Lower lobe of right lung (tissue), 2 donors: ENCODE data around the gene RMND5B. TPM values are rescaled to one million over a fixed set of nuclear protein-coding genes. Genes with fewer than 3 reads are reported as not detected.

ENCODE experiments used
- ATAC-seq, 2 donors: fragments of 200-7000 bp; cut with Tn5 transposase; one replicate each; pipeline ENCODE4 v1.9.1; 2020 to 2022; ENCODE audit warnings: mild to moderate bottlenecking in 2 of 2, moderate library complexity in 2 of 2
- DNase-seq: peaks from one replicate; pipeline ENCODE4 v3.0.0-alpha.2; 2020
- H3K27ac ChIP-seq: fragments of 200-600 bp; one replicate; pipeline ENCODE4 v1.8.0; 2022
- H3K27me3 ChIP-seq: fragments of 200-600 bp; one replicate; pipeline ENCODE4 v1.8.0; 2022; ENCODE audit warnings: low read depth
- H3K36me3 ChIP-seq: fragments of 200-600 bp; one replicate; pipeline ENCODE4 v1.8.0; 2022; ENCODE audit warnings: mild to moderate bottlenecking
- H3K4me1 ChIP-seq: fragments of 200-600 bp; one replicate; pipeline ENCODE4 v1.8.0; 2022
- H3K4me3 ChIP-seq: fragments of 200-600 bp; one replicate; pipeline ENCODE4 v1.8.0; 2022; ENCODE audit warnings: mild to moderate bottlenecking
- H3K9me3 ChIP-seq: fragments of 200-600 bp; one replicate; pipeline ENCODE4 v1.8.0; 2022
- intact Hi-C: fragments of 100-400 bp; cut with DNase I; formaldehyde crosslinking; loops from one replicate; pipeline ENCODE4 v1.11.0; 2022
- total RNA-seq: library from RNA; stranded (reverse); fragmentation: NEBNext Ultra II Directional; extraction: Animal tissue kit (Norgen Biotek cat#: 25700); gene quantifications from one replicate; pipeline ENCODE4 v1.2.1, GENCODE V29; 2021
- TF ChIP-seq, protein P1 (sequence below): fragments of 200-600 bp; IDR thresholded peaks from one replicate; pipeline ENCODE4 v1.8.0; 2022; ENCODE audit warnings: antibody characterized with exemption, mild to moderate bottlenecking
- donor health status: DM: no; HTN: yes; CAD: no; lungs with severe emphysema.

Gene RMND5B
- total RNA-seq, 1 donor from 2014 or later, result 38.6 TPM

- intact Hi-C loops, result no loop called here
- H3K4me3 ChIP-seq, result no peak overlapping the region
- ATAC-seq, result no peak
- no peak overlapping the region for H3K27ac ChIP-seq
- TF ChIP-seq, protein P1, sequence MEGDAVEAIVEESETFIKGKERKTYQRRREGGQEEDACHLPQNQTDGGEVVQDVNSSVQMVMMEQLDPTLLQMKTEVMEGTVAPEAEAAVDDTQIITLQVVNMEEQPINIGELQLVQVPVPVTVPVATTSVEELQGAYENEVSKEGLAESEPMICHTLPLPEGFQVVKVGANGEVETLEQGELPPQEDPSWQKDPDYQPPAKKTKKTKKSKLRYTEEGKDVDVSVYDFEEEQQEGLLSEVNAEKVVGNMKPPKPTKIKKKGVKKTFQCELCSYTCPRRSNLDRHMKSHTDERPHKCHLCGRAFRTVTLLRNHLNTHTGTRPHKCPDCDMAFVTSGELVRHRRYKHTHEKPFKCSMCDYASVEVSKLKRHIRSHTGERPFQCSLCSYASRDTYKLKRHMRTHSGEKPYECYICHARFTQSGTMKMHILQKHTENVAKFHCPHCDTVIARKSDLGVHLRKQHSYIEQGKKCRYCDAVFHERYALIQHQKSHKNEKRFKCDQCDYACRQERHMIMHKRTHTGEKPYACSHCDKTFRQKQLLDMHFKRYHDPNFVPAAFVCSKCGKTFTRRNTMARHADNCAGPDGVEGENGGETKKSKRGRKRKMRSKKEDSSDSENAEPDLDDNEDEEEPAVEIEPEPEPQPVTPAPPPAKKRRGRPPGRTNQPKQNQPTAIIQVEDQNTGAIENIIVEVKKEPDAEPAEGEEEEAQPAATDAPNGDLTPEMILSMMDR, result no peak
- H3K9me3 ChIP-seq, result no peaks in the 10 kb centered on the region
- peaks cover 10% of the 10 kb centered on the region for H3K4me1 ChIP-seq
- no peaks in the 10 kb centered on the region for H3K27me3 ChIP-seq
- DNase-seq, result no peak
- no peaks in the 10 kb centered on the region for H3K36me3 ChIP-seq
Measured at GRCh38 chr5:178106086-178106485, 24.7 kb upstream of the RMND5B start.

DNA sequence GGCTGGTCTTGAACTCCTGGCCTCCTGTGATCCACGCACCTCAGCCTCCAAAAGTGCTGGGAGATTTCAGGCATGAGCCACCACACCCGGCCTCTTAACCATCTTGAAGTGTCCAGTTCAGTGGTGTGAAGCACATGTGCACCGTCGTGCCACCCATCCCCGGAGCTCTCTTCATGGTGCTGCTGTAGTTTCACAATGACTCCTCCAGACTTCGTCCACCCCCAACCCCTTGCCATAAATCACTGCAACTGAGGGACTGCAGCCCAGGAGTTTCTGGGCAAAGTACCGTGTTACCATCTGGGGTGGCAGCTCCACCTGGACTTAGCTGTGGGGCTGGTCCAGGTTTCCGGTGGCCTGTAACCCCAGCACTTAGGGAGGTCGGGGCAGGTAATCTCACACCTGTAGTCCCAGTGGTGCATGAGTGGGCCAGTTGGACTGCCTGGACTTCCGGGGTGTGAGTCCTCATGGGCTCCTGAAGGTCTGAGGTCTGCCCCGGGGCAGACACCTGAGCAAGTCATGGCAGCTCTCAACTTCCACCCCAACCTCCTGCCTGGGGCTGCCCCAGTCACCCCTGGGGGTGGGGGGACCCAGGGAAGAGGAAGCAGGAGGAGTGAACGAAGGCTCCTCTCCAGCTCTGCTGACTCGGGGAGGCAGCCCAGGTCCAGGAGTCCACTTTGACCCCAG lies 24.1 kb upstream of the RMND5B start:
- Histone ChIP-seq H3K27me3 (no peaks in the 10 kb centered on the region), H3K36me3 (no peaks in the 10 kb centered on the region), H3K4me1 (peaks cover 10% of the 10 kb centered on the region), H3K4me3 (no peak overlapping the region), H3K27ac (no peak overlapping the region), H3K9me3 (no peaks in the 10 kb centered on the region)
- intact Hi-C loops, result no loop called here
- ATAC-seq (no peak), DNase-seq (no peak)
- TF ChIP-seq, protein P1, result no peak

- TF ChIP-seq, protein P1, result no peak
- Histone ChIP-seq H3K4me1 (peaks cover 10% of the 10 kb centered on the region), H3K9me3 (peaks cover 3% of the 10 kb centered on the region), H3K4me3 (no peak overlapping the region), H3K27ac (no peak overlapping the region), H3K27me3 (no peaks in the 10 kb centered on the region), H3K36me3 (no peaks in the 10 kb centered on the region)
- intact Hi-C loops, result no loop called here
- ATAC-seq (no peak), DNase-seq (no peak)
Measured at GRCh38 chr5:178107756-178108310, 23.0 kb upstream of the RMND5B start.

DNA sequence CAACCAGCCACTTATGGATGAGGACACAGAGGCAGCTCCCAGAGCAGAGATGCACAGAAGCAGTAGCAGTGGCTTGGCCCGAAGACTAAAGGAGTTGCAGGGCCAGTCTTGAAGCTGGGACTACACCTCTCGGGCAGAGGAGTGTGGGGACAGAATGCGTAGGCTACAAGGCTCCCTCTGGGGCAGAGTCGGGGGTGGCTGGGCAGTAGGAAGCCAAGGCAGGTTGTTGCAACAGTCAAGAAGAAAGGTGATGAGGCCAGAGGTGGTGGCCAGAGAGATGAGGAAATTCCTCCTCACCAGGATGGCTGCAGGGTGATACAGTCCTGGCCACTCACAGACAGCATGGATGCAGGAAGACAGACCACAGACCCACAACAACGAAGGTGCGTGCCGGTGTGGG lies 22.4 kb upstream of the RMND5B start:
- no peak for ATAC-seq
- Histone ChIP-seq H3K4me1 (peaks cover 10% of the 10 kb centered on the region), H3K36me3 (no peaks in the 10 kb centered on the region), H3K9me3 (peaks cover 3% of the 10 kb centered on the region), H3K4me3 (no peak overlapping the region), H3K27ac (no peak overlapping the region), H3K27me3 (peaks cover under 1% of the 10 kb centered on the region)
- TF ChIP-seq, protein P1, result no peak
- intact Hi-C loops, result no loop called here
- no peak for DNase-seq

DNA sequence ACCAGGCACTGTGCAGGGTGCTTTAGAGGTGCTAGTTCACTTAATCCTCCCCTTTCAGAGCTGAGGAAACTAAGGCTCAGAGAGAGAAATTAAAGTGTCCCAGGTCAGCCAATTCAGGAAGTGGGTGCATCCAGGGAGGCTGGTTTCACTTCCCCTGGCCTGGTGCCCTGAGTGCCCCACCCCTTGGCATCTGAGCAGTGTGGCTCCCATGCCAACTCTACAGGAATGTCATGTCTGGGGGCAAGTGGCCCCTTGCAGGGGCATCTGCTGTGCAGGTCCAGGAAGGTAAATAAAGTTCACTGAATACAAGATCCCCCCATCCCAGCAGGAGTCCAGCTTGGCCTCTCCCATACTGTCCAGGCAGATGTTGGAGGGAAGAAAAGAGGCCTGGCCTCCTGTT lies 21.8 kb upstream of the RMND5B start:
- TF ChIP-seq, protein P1, result no peak
- ATAC-seq (peak; percentile 25 to 44), DNase-seq (peak; percentile 69)
- no peaks in the 10 kb centered on the region for H3K36me3 ChIP-seq
- H3K27me3 ChIP-seq, result peaks cover 5% of the 10 kb centered on the region
- peaks cover 3% of the 10 kb centered on the region for H3K9me3 ChIP-seq
- no peak overlapping the region for H3K4me3 ChIP-seq
- no peak overlapping the region for H3K27ac ChIP-seq
- H3K4me1 ChIP-seq, result peaks cover 12% of the 10 kb centered on the region
- intact Hi-C loops, result no loop called here
